ENCODE results near the gene MMP3. TPM values are rescaled to one million over a fixed set of nuclear protein-coding genes. Genes with fewer than 3 reads are reported as not detected.

Gene MMP3
- total and polyA plus RNA-seq, 4 donors: not detected

- TF ChIP-seq HNF4A (conservative IDR thresholded peaks at IDR 0.05): no peak
- TF ChIP-seq EGR1 (IDR thresholded peaks at IDR 0.05; ENCODE audit: low read depth in 2 of 2): no peak
- TF ChIP-seq FOXA1 (IDR thresholded peaks at IDR 0.05): no peak
- no peak for TF ChIP-seq TAF1 (conservative IDR thresholded peaks at IDR 0.05)
- no peak for TF ChIP-seq SP1 (IDR thresholded peaks at IDR 0.05)
- TF ChIP-seq MAX (IDR thresholded peaks at IDR 0.05): no peak
- TF ChIP-seq ZBTB33 (IDR thresholded peaks at IDR 0.05): no peak
- no peak for TF ChIP-seq ATF3 (IDR thresholded peaks at IDR 0.05)
- no peak for TF ChIP-seq JUND (IDR thresholded peaks at IDR 0.05)
- TF ChIP-seq RXRA (IDR thresholded peaks at IDR 0.05): no peak
- no peak for TF ChIP-seq YY1 (IDR thresholded peaks at IDR 0.05)
- no peak for TF ChIP-seq GABPA (IDR thresholded peaks at IDR 0.05 in 1 of 2, conservative IDR thresholded peaks at IDR 0.05 in 1 of 2)
- no peak for TF ChIP-seq HNF4G (IDR thresholded peaks at IDR 0.05)
- TF ChIP-seq CTCF (IDR thresholded peaks at IDR 0.05; ENCODE audit: low read depth, low read length, missing input control): no peak
- TF ChIP-seq NR2F2 (IDR thresholded peaks at IDR 0.05): no peak
- TF ChIP-seq REST (IDR thresholded peaks at IDR 0.05): no peak
- TF ChIP-seq RAD21 (IDR thresholded peaks at IDR 0.05): no peak
- TF ChIP-seq FOXA2 (IDR thresholded peaks at IDR 0.05): no peak
- Histone ChIP-seq H3K27ac (ENCODE audit: low read depth in 1 of 2, low read length in 2 of 2) (no peak overlapping the region), H3K4me1 (ENCODE audit: control insufficient read depth in 4 of 4, insufficient read depth in 4 of 4, low read length in 3 of 4) (no peaks in the 10 kb centered on the region), H3K27me3 (ENCODE audit: control insufficient read depth in 4 of 4, insufficient read depth in 4 of 4, low read length in 3 of 4) (no peaks in the 10 kb centered on the region), H3K9me3 (ENCODE audit: control insufficient read depth in 4 of 4, low read length in 3 of 4) (no peaks in the 10 kb centered on the region), H3K36me3 (ENCODE audit: control insufficient read depth in 4 of 4, insufficient read depth in 3 of 4, low read depth in 1 of 4, low read length in 3 of 4) (no peaks in the 10 kb centered on the region), H3K9ac (ENCODE audit: low read depth in 1 of 2, low read length in 2 of 2) (no peak overlapping the region), H3K4me3 (ENCODE audit: low read depth in 1 of 3, low read length in 3 of 3) (no peak overlapping the region)
- no peak for DNase-seq (ENCODE audit: low spot score)
- WGBS: 79% methylated on average over 3 of the region's 3 CpGs
Observed at GRCh38 chr11:102868339-102868738, 24.9 kb upstream of the MMP3 start.

Data from liver (tissue), 9 donors.